Esophagus muscularis mucosa (tissue), 4 donors: ENCODE data around the gene ATP9A. TPM values are rescaled to one million over a fixed set of nuclear protein-coding genes. Genes with fewer than 3 reads are reported as not detected.

Experiments
- DNase-seq: peaks from one replicate; pipeline ENCODE4 v3.0.0-alpha.2; 2017; ENCODE audit errors: extremely low spot score
- H3K27ac ChIP-seq, 4 donors: fragments of 200-600 bp; sonication (generic); replicated peaks in 1 of 4; 1 replicate in 3 of 4; 2 replicates in 1 of 4; pipeline ENCODE4 v1.5.1; 2016 to 2019; ENCODE audit warnings: mild to moderate bottlenecking in 1 of 4
- H3K27me3 ChIP-seq, 4 donors: fragments of 200-600 bp; sonication (generic); one replicate each; pipeline versions ENCODE4 v1.5.1 to v1.6.0; 2016 to 2019
- H3K36me3 ChIP-seq, 4 donors: fragments of 200-600 bp; sonication (generic); one replicate each; pipeline ENCODE4 v1.5.1; 2016 to 2019
- H3K4me1 ChIP-seq, 4 donors: fragments of 200-600 bp; sonication (generic); one replicate each; pipeline ENCODE4 v1.5.1; 2016 to 2019
- H3K4me3 ChIP-seq, 4 donors: fragments of 200-600 bp; sonication (generic); 1 replicate in 2 of 4; 2 replicates in 2 of 4; pipeline ENCODE4 v1.5.1; 2016 to 2019; ENCODE audit warnings: mild to moderate bottlenecking in 4 of 4, moderate library complexity in 1 of 4
- H3K9me3 ChIP-seq, 4 donors: fragments of 200-600 bp; sonication (generic); 1 replicate in 3 of 4; 2 replicates in 1 of 4; pipeline ENCODE4 v1.5.1; 2016 to 2019
- EP300 ChIP-seq: sonication (generic); formaldehyde crosslinking; IDR thresholded peaks from one replicate; pipeline ENCODE4 v1.6.1; 2017; ENCODE audit warnings: antibody characterized with exemption
- POLR2A ChIP-seq: fragments of 450-650 bp; IDR thresholded peaks from one replicate; pipeline ENCODE4 v1.6.1; 2017; ENCODE audit warnings: antibody characterized with exemption, moderate library complexity, mild to moderate bottlenecking, low read depth
- POLR2AphosphoS5 ChIP-seq, 2 donors: sonication (generic); formaldehyde crosslinking; IDR thresholded peaks; one replicate each; pipeline ENCODE4 v1.6.1; 2017; ENCODE audit warnings: antibody characterized with exemption in 2 of 2
- WGBS: methylation state at CpG from one replicate; pipeline ENCODE4 v1.1.5; 2018; 5-methylcytosine and 5-hydroxymethylcytosine counted together
- intact Hi-C: fragments of 100-400 bp; cut with DNase I; formaldehyde crosslinking; loops from one replicate; pipeline ENCODE4 v1.15.1; 2023
- total RNA-seq, 4 donors: library from RNA; depleted of rRNA; stranded (reverse); fragments of >200 nt; gene quantifications; one replicate each; pipeline versions ENCODE4 v1.1.0 to v1.2.1, GENCODE V29; 2016
- TF ChIP-seq, protein P1 (sequence below), 3 experiments: fragments of 200-600 bp in 2 of 3; fragments of 450-650 bp in 1 of 3; sonication (generic) in 2 of 3; IDR thresholded peaks; one replicate each; pipeline ENCODE4 v1.5.1; 2017 to 2019; ENCODE audit warnings: antibody characterized with exemption in 3 of 3, mild to moderate bottlenecking in 2 of 3, moderate library complexity in 1 of 3

Gene ATP9A
- total RNA-seq, 4 donors from 2014 or later: 44.4 to 70.9 (median 56.0) TPM

DNA sequence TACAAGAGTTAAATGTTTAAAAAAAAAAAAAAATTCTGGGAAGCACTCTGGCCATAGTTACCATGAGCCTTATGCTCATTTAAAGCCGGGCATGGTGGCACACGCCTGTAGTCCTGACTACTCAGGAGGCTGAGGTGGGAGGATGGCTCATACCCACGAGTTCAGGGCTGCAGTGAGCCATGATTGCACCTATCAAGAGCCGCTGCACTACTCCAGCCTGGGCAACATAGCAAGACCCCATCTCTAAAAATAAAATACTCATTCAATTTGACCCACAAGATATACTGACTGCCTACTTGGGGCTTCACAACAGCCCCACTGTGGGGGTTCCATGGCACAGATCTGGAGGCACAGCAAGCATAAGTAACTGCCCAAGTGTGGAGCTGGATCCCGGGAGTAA, 113.7 kb downstream of the ATP9A start:
- DNase-seq: no peak
- Histone ChIP-seq H3K9me3 (no peaks in the 10 kb centered on the region), H3K36me3 (peaks cover 3 to 44% (median 18%) of the 10 kb centered on the region in 4 donors), H3K4me1 (peaks cover 0 to 12% (median 4%) of the 10 kb centered on the region in 4 donors), H3K27me3 (no peaks in the 10 kb centered on the region), H3K4me3 (no peak overlapping the region), H3K27ac (no peak overlapping the region)
- WGBS: 77% methylated on average over 5 of the region's 5 CpGs
- TF ChIP-seq, protein P1, sequence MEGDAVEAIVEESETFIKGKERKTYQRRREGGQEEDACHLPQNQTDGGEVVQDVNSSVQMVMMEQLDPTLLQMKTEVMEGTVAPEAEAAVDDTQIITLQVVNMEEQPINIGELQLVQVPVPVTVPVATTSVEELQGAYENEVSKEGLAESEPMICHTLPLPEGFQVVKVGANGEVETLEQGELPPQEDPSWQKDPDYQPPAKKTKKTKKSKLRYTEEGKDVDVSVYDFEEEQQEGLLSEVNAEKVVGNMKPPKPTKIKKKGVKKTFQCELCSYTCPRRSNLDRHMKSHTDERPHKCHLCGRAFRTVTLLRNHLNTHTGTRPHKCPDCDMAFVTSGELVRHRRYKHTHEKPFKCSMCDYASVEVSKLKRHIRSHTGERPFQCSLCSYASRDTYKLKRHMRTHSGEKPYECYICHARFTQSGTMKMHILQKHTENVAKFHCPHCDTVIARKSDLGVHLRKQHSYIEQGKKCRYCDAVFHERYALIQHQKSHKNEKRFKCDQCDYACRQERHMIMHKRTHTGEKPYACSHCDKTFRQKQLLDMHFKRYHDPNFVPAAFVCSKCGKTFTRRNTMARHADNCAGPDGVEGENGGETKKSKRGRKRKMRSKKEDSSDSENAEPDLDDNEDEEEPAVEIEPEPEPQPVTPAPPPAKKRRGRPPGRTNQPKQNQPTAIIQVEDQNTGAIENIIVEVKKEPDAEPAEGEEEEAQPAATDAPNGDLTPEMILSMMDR (IDR thresholded peaks at IDR 0.05): no peak
- TF ChIP-seq EP300 (no peak), POLR2A (no peak), POLR2AphosphoS5 (IDR thresholded peaks at IDR 0.05) (no peak)
- intact Hi-C loops: no loop called here

- DNase-seq: no peak
- 92% methylated on average over 4 of the region's 4 CpGs for WGBS
- H3K4me3 ChIP-seq: no peak overlapping the region
- intact Hi-C loops: no loop called here
- TF ChIP-seq, protein P1 (IDR thresholded peaks at IDR 0.05): no peak
- TF ChIP-seq POLR2A (no peak), POLR2AphosphoS5 (IDR thresholded peaks at IDR 0.05) (no peak), EP300 (no peak)
- no peak overlapping the region for H3K27ac ChIP-seq
- H3K4me1 ChIP-seq: peaks cover 0 to 12% (median 4%) of the 10 kb centered on the region in 4 donors
- no peaks in the 10 kb centered on the region for H3K9me3 ChIP-seq
- H3K27me3 ChIP-seq: no peaks in the 10 kb centered on the region
- H3K36me3 ChIP-seq: peaks cover 3 to 49% (median 18%) of the 10 kb centered on the region in 4 donors
Observed at GRCh38 chr20:51654060-51654459, 114.1 kb downstream of the ATP9A start.

GRCh38 chr20:51653226-51653625, 115.0 kb downstream of the ATP9A start:
- TF ChIP-seq EP300 (no peak), POLR2AphosphoS5 (IDR thresholded peaks at IDR 0.05) (no peak), POLR2A (no peak)
- TF ChIP-seq, protein P1 (IDR thresholded peaks at IDR 0.05): no peak
- WGBS: 93% methylated on average over 6 of the region's 6 CpGs
- Histone ChIP-seq H3K27me3 (no peaks in the 10 kb centered on the region), H3K4me3 (no peak overlapping the region), H3K36me3 (peaks cover 3 to 57% (median 21%) of the 10 kb centered on the region in 4 donors), H3K9me3 (no peaks in the 10 kb centered on the region), H3K27ac (no peak overlapping the region), H3K4me1 (peaks cover 0 to 12% (median 4%) of the 10 kb centered on the region in 4 donors)
- intact Hi-C loops: no loop called here
- DNase-seq: no peak

DNA sequence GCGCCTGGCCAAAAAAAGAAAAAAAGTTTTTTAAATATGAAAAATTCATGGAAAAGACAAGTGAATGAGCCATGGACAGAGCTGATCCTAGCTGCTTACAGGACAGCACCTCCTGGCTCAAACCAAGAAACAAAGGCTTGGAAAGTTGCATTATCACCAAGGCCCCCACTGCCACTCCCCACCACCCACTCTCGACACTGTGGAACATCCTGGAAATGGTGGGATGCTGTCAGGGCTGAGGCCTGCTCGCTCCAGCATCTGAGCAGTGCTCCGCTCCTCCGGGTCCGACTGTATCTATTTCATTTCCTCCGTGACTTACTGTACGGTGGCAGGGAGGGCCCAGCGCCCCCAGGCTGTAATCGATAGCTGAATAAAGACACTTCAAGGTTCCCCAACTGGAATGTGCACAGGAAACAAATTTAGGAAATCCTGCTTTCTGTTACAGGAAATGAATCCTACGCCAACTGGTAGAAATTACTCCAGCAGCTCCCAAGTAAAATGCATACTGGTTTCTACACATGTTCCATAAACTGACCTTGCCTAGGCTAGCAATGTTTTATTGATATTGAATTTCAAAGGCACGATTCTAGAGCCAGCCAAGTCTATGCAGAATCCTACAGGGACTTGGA, 116.2 kb downstream of the ATP9A start:
- no peak for DNase-seq
- no peak for TF ChIP-seq EP300
- no peak for TF ChIP-seq POLR2AphosphoS5 (IDR thresholded peaks at IDR 0.05)
- TF ChIP-seq, protein P1 (IDR thresholded peaks at IDR 0.05): no peak
- no peak for TF ChIP-seq POLR2A
- Histone ChIP-seq H3K4me1 (peaks cover 0 to 12% (median 4%) of the 10 kb centered on the region in 4 donors), H3K27ac (peak overlapping the region in 1 of 4 donors; percentile 31), H3K9me3 (no peaks in the 10 kb centered on the region), H3K36me3 (peaks cover 3 to 52% (median 18%) of the 10 kb centered on the region in 4 donors), H3K4me3 (no peak overlapping the region), H3K27me3 (no peaks in the 10 kb centered on the region)
- WGBS: 61% methylated on average over 12 of the region's 12 CpGs
- intact Hi-C loops: no loop called here
